Prostate gland (tissue), 2 donors: ENCODE measurements around the gene STAT4.

ENCODE experiments used
- POLR2A ChIP-seq: fragments of 450-650 bp; IDR thresholded peaks from one replicate; pipeline ENCODE4 v1.6.1; 2016; ENCODE audit warnings: antibody characterized with exemption, mild to moderate bottlenecking
- POLR2AphosphoS5 ChIP-seq: sonication (generic); formaldehyde crosslinking; IDR thresholded peaks from one replicate; pipeline ENCODE4 v1.6.1; 2017; ENCODE audit warnings: antibody characterized with exemption
- TF ChIP-seq, protein P1 (sequence below), 4 experiments: fragments of 200-600 bp in 2 of 4; fragments of 450-650 bp in 2 of 4; sonication (generic) in 2 of 4; IDR thresholded peaks; 1 replicate in 3 of 4; 2 replicates in 1 of 4; pipeline ENCODE4 v1.5.1; 2016 to 2019; ENCODE audit warnings: antibody characterized with exemption in 4 of 4, mild to moderate bottlenecking in 2 of 4, moderate library complexity in 2 of 4

GRCh38 chr2:191165176-191165643, 14.4 kb upstream of the STAT4 start:
- TF ChIP-seq, protein P1, sequence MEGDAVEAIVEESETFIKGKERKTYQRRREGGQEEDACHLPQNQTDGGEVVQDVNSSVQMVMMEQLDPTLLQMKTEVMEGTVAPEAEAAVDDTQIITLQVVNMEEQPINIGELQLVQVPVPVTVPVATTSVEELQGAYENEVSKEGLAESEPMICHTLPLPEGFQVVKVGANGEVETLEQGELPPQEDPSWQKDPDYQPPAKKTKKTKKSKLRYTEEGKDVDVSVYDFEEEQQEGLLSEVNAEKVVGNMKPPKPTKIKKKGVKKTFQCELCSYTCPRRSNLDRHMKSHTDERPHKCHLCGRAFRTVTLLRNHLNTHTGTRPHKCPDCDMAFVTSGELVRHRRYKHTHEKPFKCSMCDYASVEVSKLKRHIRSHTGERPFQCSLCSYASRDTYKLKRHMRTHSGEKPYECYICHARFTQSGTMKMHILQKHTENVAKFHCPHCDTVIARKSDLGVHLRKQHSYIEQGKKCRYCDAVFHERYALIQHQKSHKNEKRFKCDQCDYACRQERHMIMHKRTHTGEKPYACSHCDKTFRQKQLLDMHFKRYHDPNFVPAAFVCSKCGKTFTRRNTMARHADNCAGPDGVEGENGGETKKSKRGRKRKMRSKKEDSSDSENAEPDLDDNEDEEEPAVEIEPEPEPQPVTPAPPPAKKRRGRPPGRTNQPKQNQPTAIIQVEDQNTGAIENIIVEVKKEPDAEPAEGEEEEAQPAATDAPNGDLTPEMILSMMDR (IDR thresholded peaks at IDR 0.05): peak; percentile 34 to 51 (median 46)
- TF ChIP-seq POLR2AphosphoS5: no peak
- no peak for TF ChIP-seq POLR2A
